GM12801 (cell line): ENCODE data around the gene RFX1.

Experiments used
- CTCF ChIP-seq: IDR thresholded peaks from one replicate; pipeline ENCODE4 v1.5.1; 2011; ENCODE audit warnings: control low read depth; ENCODE audit not compliant: insufficient read length; ENCODE audit errors: extremely low read depth

The RFX1 gene

GRCh38 chr19:13995017-13995728 lies 10.9 kb downstream of the RFX1 start:
- no peak for TF ChIP-seq CTCF

- TF ChIP-seq CTCF = no peak
These were observed 12.4 kb downstream of the RFX1 start for GRCh38 chr19:13993590-13994300.

GRCh38 chr19:13992025-13992424 lies 14.1 kb downstream of the RFX1 start:
- TF ChIP-seq CTCF = no peak

DNA sequence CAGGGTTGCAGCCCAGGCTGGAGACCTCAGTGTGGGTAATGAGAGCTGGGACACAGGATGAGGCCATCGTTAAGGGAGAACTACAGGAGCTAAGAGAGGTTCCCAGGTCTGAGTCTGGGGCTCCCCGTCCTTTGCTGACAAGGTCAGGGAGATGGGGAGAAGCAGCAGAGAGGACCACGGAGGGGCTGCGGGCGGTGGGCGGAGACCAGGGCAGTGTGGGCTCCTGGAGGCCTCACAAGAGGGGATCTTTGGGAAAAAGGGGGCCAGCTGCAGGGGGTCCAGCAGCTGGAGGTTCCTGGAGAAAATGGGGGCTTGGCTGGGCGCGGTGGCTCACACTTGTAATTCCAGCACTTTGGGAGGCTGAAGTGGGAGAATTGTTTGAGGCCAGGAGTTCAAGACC lies 16.0 kb downstream of the RFX1 start:
- TF ChIP-seq CTCF = no peak

- no peak for TF ChIP-seq CTCF
These were observed 16.6 kb downstream of the RFX1 start for GRCh38 chr19:13989487-13989886.

- TF ChIP-seq CTCF = no peak
These were observed 18.8 kb downstream of the RFX1 start for GRCh38 chr19:13987101-13987890.

DNA sequence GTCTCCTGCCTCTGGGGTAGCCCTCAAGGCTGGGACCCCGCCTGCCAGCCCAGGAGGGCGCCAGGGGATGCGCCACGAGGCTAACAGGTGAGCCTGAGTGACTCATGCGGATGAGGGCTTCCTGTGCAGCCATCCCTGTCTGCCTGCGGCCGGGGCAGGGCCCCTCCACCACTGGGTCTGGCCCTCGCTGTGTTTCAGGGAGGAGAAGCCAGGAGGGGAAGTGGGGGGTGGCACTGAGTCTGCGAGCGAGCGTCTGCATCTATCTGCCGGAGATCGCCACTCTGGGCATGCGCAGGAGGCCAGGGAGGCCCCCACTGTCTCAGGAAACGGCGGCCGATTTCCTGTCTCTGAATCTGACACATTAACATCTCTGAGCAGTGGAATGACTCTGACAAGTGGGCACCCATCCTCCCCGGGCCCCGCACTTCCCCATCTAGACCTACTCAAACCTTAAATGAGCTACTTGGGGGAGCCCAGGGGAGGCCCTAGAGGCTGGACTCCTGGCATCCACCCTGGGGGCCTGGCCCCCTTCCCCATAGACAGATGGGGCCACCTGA lies 19.7 kb downstream of the RFX1 start:
- TF ChIP-seq CTCF = no peak
